GM23338 (cell line): ENCODE results near the gene ZBTB7C. TPM values are rescaled to one million over a fixed set of nuclear protein-coding genes. Genes with fewer than 3 reads are reported as not detected.

ENCODE experiments used
- ATAC-seq: fragments of 200-7000 bp; cut with Tn5 transposase; 3 replicates; pipeline ENCODE4 v1.9.1; 2020
- DNase-seq: peaks from one replicate; pipeline ENCODE4 v3.0.0-alpha.2; 2015; ENCODE audit warnings: low spot score
- H2AFZ ChIP-seq: fragments of 200-600 bp; sonication (generic); 2 replicates; pipeline ENCODE4 v1.8.0; 2016; ENCODE audit warnings: antibody characterized with exemption, mild to moderate bottlenecking, moderate library complexity
- H3F3A ChIP-seq: fragments of 200-600 bp; sonication (generic); replicated peaks from 2 replicates; pipeline ENCODE4 v1.8.0; 2017; ENCODE audit warnings: antibody characterized with exemption, mixed run types, low read depth
- H3K27ac ChIP-seq: fragments of 200-600 bp; sonication (generic); 2 replicates; pipeline ENCODE4 v1.6.1; 2016; ENCODE audit warnings: low read depth
- H3K27me3 ChIP-seq: fragments of 200-600 bp; sonication (generic); 2 replicates; pipeline ENCODE4 v1.8.0; 2016; ENCODE audit warnings: mild to moderate bottlenecking, mixed run types, moderate library complexity; ENCODE audit not compliant: insufficient read depth
- H3K36me3 ChIP-seq: fragments of 200-600 bp; sonication (generic); 2 replicates; pipeline ENCODE4 v1.8.0; 2016; ENCODE audit warnings: mild to moderate bottlenecking; ENCODE audit not compliant: insufficient read depth
- H3K4me1 ChIP-seq: fragments of 200-600 bp; sonication (generic); 2 replicates; pipeline ENCODE4 v1.8.0; 2016; ENCODE audit warnings: mild to moderate bottlenecking, moderate library complexity; ENCODE audit not compliant: insufficient read depth
- H3K4me2 ChIP-seq: fragments of 200-600 bp; sonication (generic); 2 replicates; pipeline ENCODE4 v1.7.1; 2017; ENCODE audit warnings: mixed run types
- H3K4me3 ChIP-seq: fragments of 200-600 bp; sonication (generic); 2 replicates; pipeline ENCODE4 v1.6.1; 2016; ENCODE audit warnings: mixed run types
- H3K79me2 ChIP-seq: fragments of 200-600 bp; sonication (generic); replicated peaks from 2 replicates; pipeline ENCODE4 v1.8.0; 2017; ENCODE audit warnings: mild to moderate bottlenecking; ENCODE audit not compliant: insufficient read depth
- H3K9me2 ChIP-seq: fragments of 200-600 bp; sonication (generic); 2 replicates; pipeline ENCODE4 v1.8.0; 2017; ENCODE audit not compliant: insufficient read depth
- H4K20me1 ChIP-seq: fragments of 200-600 bp; sonication (generic); replicated peaks from 2 replicates; pipeline ENCODE4 v1.8.0; 2017; ENCODE audit warnings: mild to moderate bottlenecking; ENCODE audit not compliant: insufficient read depth
- H3K27ac Mint-ChIP-seq: 2 replicates; pipeline ENCODE4 v1.8.0; 2020; ENCODE audit warnings: inconsistent platforms, mild to moderate bottlenecking, moderate library complexity, mixed read lengths
- H3K27me3 Mint-ChIP-seq: 3 replicates; pipeline ENCODE4 v1.8.0; 2022; ENCODE audit warnings: low read depth, mild to moderate bottlenecking, moderate library complexity, mixed read lengths, inconsistent platforms; ENCODE audit not compliant: insufficient read depth, poor library complexity
- H3K36me3 Mint-ChIP-seq: 3 replicates; pipeline ENCODE4 v1.8.0; 2021; ENCODE audit warnings: low read depth, mild to moderate bottlenecking, inconsistent platforms, moderate library complexity, mixed read lengths
- H3K4me1 Mint-ChIP-seq: 3 replicates; pipeline ENCODE4 v1.8.0; 2020; ENCODE audit warnings: mild to moderate bottlenecking, inconsistent platforms, mixed read lengths
- H3K4me3 Mint-ChIP-seq: 3 replicates; pipeline ENCODE4 v1.8.0; 2021; ENCODE audit warnings: moderate library complexity, mild to moderate bottlenecking, inconsistent platforms, mixed read lengths
- H3K9me3 Mint-ChIP-seq: 3 replicates; pipeline ENCODE4 v1.8.0; 2020; ENCODE audit warnings: moderate library complexity, mild to moderate bottlenecking, inconsistent platforms, mixed read lengths
- CREB1 ChIP-seq: fragments of 250-450 bp; sonication (Bioruptor Pico); IDR thresholded peaks from 2 replicates; pipeline ENCODE4 v1.5.0; 2020; ENCODE audit warnings: low read depth, mild to moderate bottlenecking, moderate library complexity
- EZH2 ChIP-seq: fragments of 200-600 bp; sonication (generic); IDR thresholded peaks from one replicate; pipeline ENCODE4 v1.8.0; 2017; ENCODE audit warnings: antibody characterized with exemption, mild to moderate bottlenecking, low read depth; ENCODE audit not compliant: unreplicated experiment
- EZH2phosphoT487 ChIP-seq: fragments of 200-600 bp; sonication (generic); IDR thresholded peaks from one replicate; pipeline ENCODE4 v1.8.1; 2018; ENCODE audit warnings: antibody characterized with exemption; ENCODE audit not compliant: unreplicated experiment
- JUNB ChIP-seq: IDR thresholded peaks from one replicate; pipeline ENCODE4 v1.6.1; 2016; ENCODE audit warnings: antibody characterized with exemption; ENCODE audit not compliant: unreplicated experiment
- NANOG ChIP-seq: IDR thresholded peaks from 2 replicates; pipeline ENCODE4 v1.6.1; 2016; ENCODE audit warnings: antibody characterized with exemption, borderline replicate concordance
- POLR2AphosphoS5 ChIP-seq: IDR thresholded peaks from 2 replicates; pipeline ENCODE4 v1.6.1; 2016; ENCODE audit warnings: antibody characterized with exemption, low read depth
- REST ChIP-seq: IDR thresholded peaks from one replicate; pipeline ENCODE4 v1.6.1; 2018; ENCODE audit warnings: antibody characterized with exemption; ENCODE audit not compliant: unreplicated experiment
- STAT1 ChIP-seq: IDR thresholded peaks from one replicate; pipeline ENCODE4 v1.6.1; 2016; ENCODE audit warnings: antibody characterized with exemption; ENCODE audit not compliant: unreplicated experiment
- ZNF114 ChIP-seq: fragments of 250-450 bp; sonication (Bioruptor Pico); IDR thresholded peaks from 2 replicates; pipeline ENCODE4 v1.5.0; 2020; ENCODE audit warnings: mild to moderate bottlenecking, moderate library complexity
- ZNF331 ChIP-seq: fragments of 250-450 bp; sonication (Bioruptor Pico); IDR thresholded peaks from 2 replicates; pipeline ENCODE4 v1.5.0; 2020; ENCODE audit warnings: low read depth, mild to moderate bottlenecking, moderate library complexity
- polyA plus RNA-seq: library from polyadenylated mRNA; unstranded; fragments of >200 nt; fragmentation: Nextera tagmentation; extraction: Ambion mirVana; gene quantifications from 2 replicates; pipeline ENCODE4 v1.2.1, GENCODE V29; 2016
- total RNA-seq: library from RNA; depleted of rRNA; stranded (reverse); fragments of >200 nt; shearing (Covaris generic); gene quantifications from 2 replicates; pipeline ENCODE4 v1.2.3, GENCODE V29; 2014
- TF ChIP-seq, protein P1 (sequence below), 2 experiments: fragments of 200-600 bp in 1 of 2; sonication (generic) in 1 of 2; conservative IDR thresholded peaks; 2 replicates each; pipeline versions ENCODE4 v1.5.1 to v1.6.1; 2016 to 2017; ENCODE audit warnings: antibody characterized with exemption in 2 of 2, low read depth in 2 of 2, mild to moderate bottlenecking in 2 of 2, moderate library complexity in 1 of 2
- TF ChIP-seq, protein P2 (sequence below): fragments of 250-450 bp; sonication (Bioruptor Pico); IDR thresholded peaks from 2 replicates; pipeline ENCODE4 v1.5.0; 2020; ENCODE audit warnings: mild to moderate bottlenecking, moderate library complexity
- TF ChIP-seq, protein P3 (sequence below): IDR thresholded peaks from 2 replicates; pipeline ENCODE4 v1.6.1; 2016; ENCODE audit warnings: antibody characterized with exemption

ZBTB7C gene
- total and polyA plus RNA-seq, 2 experiments from 2014 or later = 0.03 to 0.14 TPM

GRCh38 chr18:48213791-48214190 lies 195.4 kb downstream of the ZBTB7C start:
- Histone ChIP-seq H3K79me2 (no peaks in the 10 kb centered on the region), H2AFZ (no peak overlapping the region), H3K4me1 (no peaks in the 10 kb centered on the region), H3K27ac (no peak overlapping the region), H3K27me3 (no peaks in the 10 kb centered on the region), H3K4me2 (no peak overlapping the region), H3K9me2 (no peaks in the 10 kb centered on the region), H3K4me3 (no peak overlapping the region), H4K20me1 (no peaks in the 10 kb centered on the region), H3F3A (no peaks in the 10 kb centered on the region), H3K36me3 (0 out of 2 replicates have a peak, but pooled peaks cover 4% of the 10 kb centered on the region)
- H3K9me3 Mint-ChIP-seq = peaks cover 18% of the 10 kb centered on the region
- H3K27ac Mint-ChIP-seq = no peak overlapping the region
- no peak overlapping the region for H3K4me3 Mint-ChIP-seq
- peaks cover 10% of the 10 kb centered on the region for H3K36me3 Mint-ChIP-seq
- ATAC-seq (no peak), DNase-seq (no peak)
- TF ChIP-seq POLR2AphosphoS5 (no peak), REST (no peak), JUNB (no peak), EZH2 (no peak), CREB1 (CRISPR knock-in tag) (no peak), EZH2phosphoT487 (no peak), ZNF331 (CRISPR knock-in tag) (no peak), STAT1 (no peak), ZNF114 (CRISPR knock-in tag) (no peak), NANOG (no peak)
- TF ChIP-seq, protein P1, sequence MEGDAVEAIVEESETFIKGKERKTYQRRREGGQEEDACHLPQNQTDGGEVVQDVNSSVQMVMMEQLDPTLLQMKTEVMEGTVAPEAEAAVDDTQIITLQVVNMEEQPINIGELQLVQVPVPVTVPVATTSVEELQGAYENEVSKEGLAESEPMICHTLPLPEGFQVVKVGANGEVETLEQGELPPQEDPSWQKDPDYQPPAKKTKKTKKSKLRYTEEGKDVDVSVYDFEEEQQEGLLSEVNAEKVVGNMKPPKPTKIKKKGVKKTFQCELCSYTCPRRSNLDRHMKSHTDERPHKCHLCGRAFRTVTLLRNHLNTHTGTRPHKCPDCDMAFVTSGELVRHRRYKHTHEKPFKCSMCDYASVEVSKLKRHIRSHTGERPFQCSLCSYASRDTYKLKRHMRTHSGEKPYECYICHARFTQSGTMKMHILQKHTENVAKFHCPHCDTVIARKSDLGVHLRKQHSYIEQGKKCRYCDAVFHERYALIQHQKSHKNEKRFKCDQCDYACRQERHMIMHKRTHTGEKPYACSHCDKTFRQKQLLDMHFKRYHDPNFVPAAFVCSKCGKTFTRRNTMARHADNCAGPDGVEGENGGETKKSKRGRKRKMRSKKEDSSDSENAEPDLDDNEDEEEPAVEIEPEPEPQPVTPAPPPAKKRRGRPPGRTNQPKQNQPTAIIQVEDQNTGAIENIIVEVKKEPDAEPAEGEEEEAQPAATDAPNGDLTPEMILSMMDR (conservative IDR thresholded peaks at IDR 0.05; ENCODE audit: low read depth in 2 of 2) = no peak
- TF ChIP-seq, protein P2, sequence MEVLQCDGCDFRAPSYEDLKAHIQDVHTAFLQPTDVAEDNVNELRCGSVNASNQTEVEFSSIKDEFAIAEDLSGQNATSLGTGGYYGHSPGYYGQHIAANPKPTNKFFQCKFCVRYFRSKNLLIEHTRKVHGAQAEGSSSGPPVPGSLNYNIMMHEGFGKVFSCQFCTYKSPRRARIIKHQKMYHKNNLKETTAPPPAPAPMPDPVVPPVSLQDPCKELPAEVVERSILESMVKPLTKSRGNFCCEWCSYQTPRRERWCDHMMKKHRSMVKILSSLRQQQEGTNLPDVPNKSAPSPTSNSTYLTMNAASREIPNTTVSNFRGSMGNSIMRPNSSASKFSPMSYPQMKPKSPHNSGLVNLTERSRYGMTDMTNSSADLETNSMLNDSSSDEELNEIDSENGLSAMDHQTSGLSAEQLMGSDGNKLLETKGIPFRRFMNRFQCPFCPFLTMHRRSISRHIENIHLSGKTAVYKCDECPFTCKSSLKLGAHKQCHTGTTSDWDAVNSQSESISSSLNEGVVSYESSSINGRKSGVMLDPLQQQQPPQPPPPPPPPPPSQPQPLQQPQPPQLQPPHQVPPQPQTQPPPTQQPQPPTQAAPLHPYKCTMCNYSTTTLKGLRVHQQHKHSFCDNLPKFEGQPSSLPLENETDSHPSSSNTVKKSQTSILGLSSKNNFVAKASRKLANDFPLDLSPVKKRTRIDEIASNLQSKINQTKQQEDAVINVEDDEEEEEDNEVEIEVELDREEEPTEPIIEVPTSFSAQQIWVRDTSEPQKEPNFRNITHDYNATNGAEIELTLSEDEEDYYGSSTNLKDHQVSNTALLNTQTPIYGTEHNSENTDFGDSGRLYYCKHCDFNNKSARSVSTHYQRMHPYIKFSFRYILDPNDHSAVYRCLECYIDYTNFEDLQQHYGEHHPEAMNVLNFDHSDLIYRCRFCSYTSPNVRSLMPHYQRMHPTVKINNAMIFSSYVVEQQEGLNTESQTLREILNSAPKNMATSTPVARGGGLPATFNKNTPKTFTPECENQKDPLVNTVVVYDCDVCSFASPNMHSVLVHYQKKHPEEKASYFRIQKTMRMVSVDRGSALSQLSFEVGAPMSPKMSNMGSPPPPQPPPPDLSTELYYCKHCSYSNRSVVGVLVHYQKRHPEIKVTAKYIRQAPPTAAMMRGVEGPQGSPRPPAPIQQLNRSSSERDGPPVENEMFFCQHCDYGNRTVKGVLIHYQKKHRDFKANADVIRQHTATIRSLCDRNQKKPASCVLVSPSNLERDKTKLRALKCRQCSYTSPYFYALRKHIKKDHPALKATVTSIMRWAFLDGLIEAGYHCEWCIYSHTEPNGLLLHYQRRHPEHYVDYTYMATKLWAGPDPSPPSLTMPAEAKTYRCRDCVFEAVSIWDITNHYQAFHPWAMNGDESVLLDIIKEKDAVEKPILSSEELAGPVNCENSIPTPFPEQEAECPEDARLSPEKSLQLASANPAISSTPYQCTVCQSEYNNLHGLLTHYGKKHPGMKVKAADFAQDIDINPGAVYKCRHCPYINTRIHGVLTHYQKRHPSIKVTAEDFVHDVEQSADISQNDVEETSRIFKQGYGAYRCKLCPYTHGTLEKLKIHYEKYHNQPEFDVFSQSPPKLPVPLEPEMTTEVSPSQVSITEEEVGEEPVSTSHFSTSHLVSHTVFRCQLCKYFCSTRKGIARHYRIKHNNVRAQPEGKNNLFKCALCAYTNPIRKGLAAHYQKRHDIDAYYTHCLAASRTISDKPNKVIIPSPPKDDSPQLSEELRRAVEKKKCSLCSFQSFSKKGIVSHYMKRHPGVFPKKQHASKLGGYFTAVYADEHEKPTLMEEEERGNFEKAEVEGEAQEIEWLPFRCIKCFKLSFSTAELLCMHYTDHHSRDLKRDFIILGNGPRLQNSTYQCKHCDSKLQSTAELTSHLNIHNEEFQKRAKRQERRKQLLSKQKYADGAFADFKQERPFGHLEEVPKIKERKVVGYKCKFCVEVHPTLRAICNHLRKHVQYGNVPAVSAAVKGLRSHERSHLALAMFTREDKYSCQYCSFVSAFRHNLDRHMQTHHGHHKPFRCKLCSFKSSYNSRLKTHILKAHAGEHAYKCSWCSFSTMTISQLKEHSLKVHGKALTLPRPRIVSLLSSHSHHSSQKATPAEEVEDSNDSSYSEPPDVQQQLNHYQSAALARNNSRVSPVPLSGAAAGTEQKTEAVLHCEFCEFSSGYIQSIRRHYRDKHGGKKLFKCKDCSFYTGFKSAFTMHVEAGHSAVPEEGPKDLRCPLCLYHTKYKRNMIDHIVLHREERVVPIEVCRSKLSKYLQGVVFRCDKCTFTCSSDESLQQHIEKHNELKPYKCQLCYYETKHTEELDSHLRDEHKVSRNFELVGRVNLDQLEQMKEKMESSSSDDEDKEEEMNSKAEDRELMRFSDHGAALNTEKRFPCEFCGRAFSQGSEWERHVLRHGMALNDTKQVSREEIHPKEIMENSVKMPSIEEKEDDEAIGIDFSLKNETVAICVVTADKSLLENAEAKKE (CRISPR knock-in tag) = no peak
- TF ChIP-seq, protein P3, sequence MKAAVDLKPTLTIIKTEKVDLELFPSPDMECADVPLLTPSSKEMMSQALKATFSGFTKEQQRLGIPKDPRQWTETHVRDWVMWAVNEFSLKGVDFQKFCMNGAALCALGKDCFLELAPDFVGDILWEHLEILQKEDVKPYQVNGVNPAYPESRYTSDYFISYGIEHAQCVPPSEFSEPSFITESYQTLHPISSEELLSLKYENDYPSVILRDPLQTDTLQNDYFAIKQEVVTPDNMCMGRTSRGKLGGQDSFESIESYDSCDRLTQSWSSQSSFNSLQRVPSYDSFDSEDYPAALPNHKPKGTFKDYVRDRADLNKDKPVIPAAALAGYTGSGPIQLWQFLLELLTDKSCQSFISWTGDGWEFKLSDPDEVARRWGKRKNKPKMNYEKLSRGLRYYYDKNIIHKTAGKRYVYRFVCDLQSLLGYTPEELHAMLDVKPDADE = no peak
- H3K4me1 Mint-ChIP-seq = peaks cover 5% of the 10 kb centered on the region; the same call in 1 of the 3 replicates
- H3K27me3 Mint-ChIP-seq = peaks cover 7% of the 10 kb centered on the region
